GM12878 (cell line): ENCODE results near the gene ARMC3. TPM values are rescaled to one million over a fixed set of nuclear protein-coding genes. Genes with fewer than 3 reads are reported as not detected.

Source experiments
- ATAC-seq: fragments of 200-7000 bp; cut with Tn5 transposase; 3 replicates; pipeline ENCODE4 v1.9.1; 2020; ENCODE audit warnings: mild to moderate bottlenecking, moderate library complexity
- BruUV-seq: library from RNA; stranded (reverse); fragments of 400-500 nt; replicated peaks from 2 replicates; lab custom pipeline; 2021; lab: Mats Ljungman, UMichigan
- CTCF ChIA-PET: fragments of 300-600 bp; sonication (Branson Sonifier 250); formaldehyde crosslinking; extraction: SDS; loops from one replicate; lab custom pipeline; 2021; ENCODE audit warnings: inconsistent platforms; lab: Yijun Ruan, JAX
- POLR2A ChIA-PET: fragments of 350-600 bp; formaldehyde crosslinking; extraction: SDS; loops from one replicate; lab custom pipeline; 2021; ENCODE audit warnings: inconsistent platforms; lab: Charles Lee
- RAD21 ChIA-PET: fragments of 300-600 bp; sonication (Branson Sonifier 250); formaldehyde crosslinking; loops from one replicate; lab custom pipeline; 2023; ENCODE audit warnings: antibody characterized with exemption; ENCODE audit not compliant: unreplicated experiment; lab: Charles Lee
- SMC1A ChIA-PET: fragments of 300-600 bp; sonication (Branson Sonifier 250); formaldehyde crosslinking; loops from one replicate; lab custom pipeline; 2023; ENCODE audit not compliant: unreplicated experiment, uncharacterized antibody; lab: Charles Lee
- DNase-seq: peaks from one replicate; pipeline ENCODE4 v3.0.0-alpha.2; 2011; ENCODE audit warnings: low read depth, low spot score
- FAIRE-seq: peaks from 3 replicates; lab custom pipeline; 2011; peaks lifted over from hg19 to GRCh38; lab: Jason Lieb, UNC
- H2AFZ ChIP-seq: 2 replicates; pipeline ENCODE4 v1.6.0; 2011; ENCODE audit warnings: low read depth, low read length, control low read depth; ENCODE audit not compliant: control insufficient read depth
- H3K27ac ChIP-seq: 2 replicates; pipeline ENCODE4 v1.5.1; 2011; ENCODE audit warnings: control low read depth; ENCODE audit not compliant: control insufficient read depth, insufficient read depth
- H3K27me3 ChIP-seq, 2 experiments: replicated peaks in 1 of 2; 2 replicates each; pipeline versions ENCODE4 v1.6.0 to v1.6.1; 2011; ENCODE audit warnings: low read length in 1 of 2; ENCODE audit not compliant: control insufficient read depth in 2 of 2, insufficient read depth in 2 of 2
- H3K36me3 ChIP-seq, 2 experiments: 2 replicates each; pipeline ENCODE4 v1.5.1; 2011; ENCODE audit warnings: low read length in 1 of 2; ENCODE audit not compliant: control insufficient read depth in 2 of 2, insufficient read depth in 2 of 2
- H3K4me1 ChIP-seq: 2 replicates; pipeline ENCODE4 v1.6.1; 2011; ENCODE audit warnings: mild to moderate bottlenecking, low read length, moderate library complexity, mixed read lengths; ENCODE audit not compliant: control insufficient read depth, insufficient read depth
- H3K4me2 ChIP-seq: 2 replicates; pipeline ENCODE4 v1.6.0; 2011; ENCODE audit warnings: control low read depth; ENCODE audit not compliant: control insufficient read depth, insufficient read depth
- H3K4me3 ChIP-seq: fragments of 200-600 bp; sonication (generic); 2 replicates; pipeline ENCODE4 v1.5.1; 2016
- H3K79me2 ChIP-seq: 2 replicates; pipeline ENCODE4 v1.6.0; 2011; ENCODE audit warnings: low read length; ENCODE audit not compliant: control insufficient read depth, insufficient read depth
- H3K9ac ChIP-seq: 2 replicates; pipeline ENCODE4 v1.8.0; 2011; ENCODE audit warnings: low read length, control low read depth, mixed read lengths; ENCODE audit not compliant: control insufficient read depth, insufficient read depth
- H3K9me3 ChIP-seq: replicated peaks from 3 replicates; pipeline ENCODE4 v1.5.1; 2011; ENCODE audit warnings: mild to moderate bottlenecking, low read length; ENCODE audit not compliant: control insufficient read depth, insufficient read depth
- H4K20me1 ChIP-seq: 2 replicates; pipeline ENCODE4 v1.6.0; 2011; ENCODE audit not compliant: control insufficient read depth, insufficient read depth
- CBX5 ChIP-seq: sonication (generic); IDR thresholded peaks from 2 replicates; pipeline ENCODE4 v1.6.1; 2016; ENCODE audit warnings: low read depth, moderate library complexity, mild to moderate bottlenecking, inconsistent platforms
- GATAD2B ChIP-seq: fragments of 450-650 bp; conservative IDR thresholded peaks from 2 replicates; pipeline ENCODE4 v1.6.1; 2017; ENCODE audit warnings: low read depth, mild to moderate bottlenecking, moderate library complexity
- IKZF2 ChIP-seq, 2 experiments: fragments of 450-650 bp; IDR thresholded peaks; 2 replicates each; pipeline ENCODE4 v1.6.1; 2017; ENCODE audit warnings: mild to moderate bottlenecking in 2 of 2, moderate library complexity in 2 of 2
- RELB ChIP-seq: fragments of 450-650 bp; IDR thresholded peaks from 2 replicates; pipeline ENCODE4 v1.6.1; 2017; ENCODE audit warnings: low read depth, mild to moderate bottlenecking, moderate library complexity
- SPI1 ChIP-seq: IDR thresholded peaks from 2 replicates; pipeline ENCODE4 v1.6.1; 2011; ENCODE audit warnings: low read depth, mild to moderate bottlenecking, low read length, moderate library complexity, borderline replicate concordance; ENCODE audit not compliant: insufficient read depth
- SRF ChIP-seq, 2 experiments: IDR thresholded peaks; 2 replicates each; pipeline ENCODE4 v1.6.1; 2011; ENCODE audit warnings: low read depth in 2 of 2, low read length in 2 of 2, mild to moderate bottlenecking in 1 of 2, moderate library complexity in 1 of 2
- ZSCAN29 ChIP-seq: fragments of 450-650 bp; IDR thresholded peaks from 2 replicates; pipeline ENCODE4 v1.6.1; 2017; ENCODE audit warnings: mild to moderate bottlenecking, moderate library complexity
- WGBS: methylation state at CpG from one replicate; pipeline ENCODE4 v1.1.6; 2016; ENCODE audit warnings: low lambda C conversion rate; ENCODE audit not compliant: insufficient replicate concordance, insufficient coverage; ENCODE audit errors: missing lambda C conversion rate; 5-methylcytosine and 5-hydroxymethylcytosine counted together
- in situ Hi-C: fragments of 300-500 bp; cut with MboI; formaldehyde crosslinking; loops from 9 replicates; pipeline ENCODE4 v1.14.3; 2018; ENCODE audit warnings: mixed read lengths
- intact Hi-C: fragments of 100-400 bp; cut with micrococcal nuclease; formaldehyde crosslinking; loops from one replicate; pipeline ENCODE4 v1.14.2; 2022; ENCODE audit not compliant: unreplicated experiment
- polyA plus RNA-seq, 11 experiments: library from polyadenylated mRNA; depleted of rRNA in 4 of 11; unstranded in 6 of 11; stranded (reverse) in 5 of 11; fragments of >200 nt; fragmentation: Nextera tagmentation in 4 of 11; fragmentation: Illumina TruSeq in 1 of 11; extraction: Ambion mirVana in 4 of 11; extraction: Trizol in 1 of 11; gene quantifications; 1 replicate in 1 of 11; 2 replicates in 10 of 11; pipeline versions ENCODE4 v1.2.1 to v1.2.3, GENCODE V29; 2011 to 2016; ENCODE audit warnings: inconsistent platforms in 2 of 11, missing spikeins in 2 of 11, low read depth in 1 of 11
- total RNA-seq, 4 experiments: library from RNA; depleted of rRNA in 3 of 4; stranded (reverse); fragments of >200 nt in 3 of 4; fragmentation: Illumina TruSeq in 1 of 4; extraction: Trizol in 1 of 4; gene quantifications; 2 replicates each; pipeline versions ENCODE4 v1.2.1 to v1.2.3, GENCODE V29; 2013 to 2021

Gene ARMC3
- total and polyA plus RNA-seq, 10 of the 15 experiments (the other 5 are each of a cell fraction or from before 2014, with no cell fraction given) = 0.01 to 0.06 TPM; not detected in 8

- intact Hi-C loops (no loop called here), in situ Hi-C loops (no loop called here)
- ATAC-seq (no peak), DNase-seq (no peak), FAIRE-seq (no peak)
- no peak overlapping the region for H2AFZ ChIP-seq
- H3K4me1 ChIP-seq = no peaks in the 10 kb centered on the region
- no peak overlapping the region for H3K9ac ChIP-seq
- no peak overlapping the region for H3K4me3 ChIP-seq
- WGBS = 5% methylated on average over 3 of the region's 3 CpGs
- H3K4me2 ChIP-seq = no peak overlapping the region
- H3K9me3 ChIP-seq = no peaks in the 10 kb centered on the region
- H3K27ac ChIP-seq = no peak overlapping the region
- CTCF ChIA-PET = no interaction called here
- BruUV-seq = no TSS peak
- SMC1A ChIA-PET = no interaction called here
- H3K36me3 ChIP-seq = no peaks in the 10 kb centered on the region
- RAD21 ChIA-PET = no interaction called here
- H3K79me2 ChIP-seq = no peaks in the 10 kb centered on the region
- no peak for TF ChIP-seq RELB
- TF ChIP-seq ZSCAN29 = no peak
- TF ChIP-seq GATAD2B = no peak
- TF ChIP-seq SPI1 = no peak
- no peak for TF ChIP-seq CBX5
- no peak for TF ChIP-seq IKZF2 (IDR thresholded peaks at IDR 0.05)
- no peak for TF ChIP-seq SRF (IDR thresholded peaks at IDR 0.05; ENCODE audit: low read depth in 2 of 2, low read length in 2 of 2)
- POLR2A ChIA-PET = no interaction called here
- no peaks in the 10 kb centered on the region for H4K20me1 ChIP-seq
- no peaks in the 10 kb centered on the region for H3K27me3 ChIP-seq
Measured at GRCh38 chr10:23058366-23058765, 130.5 kb downstream of the ARMC3 start.
